GM23338 (cell line): ENCODE results near the gene KIFC1. TPM values are rescaled to one million over a fixed set of nuclear protein-coding genes. Genes with fewer than 3 reads are reported as not detected.

Experiments
- ATAC-seq: fragments of 200-7000 bp; cut with Tn5 transposase; 3 replicates; pipeline ENCODE4 v1.9.1; 2020
- DNase-seq: peaks from one replicate; pipeline ENCODE4 v3.0.0-alpha.2; 2015; ENCODE audit warnings: low spot score
- H2AFZ ChIP-seq: fragments of 200-600 bp; sonication (generic); 2 replicates; pipeline ENCODE4 v1.8.0; 2016; ENCODE audit warnings: antibody characterized with exemption, mild to moderate bottlenecking, moderate library complexity
- H3F3A ChIP-seq: fragments of 200-600 bp; sonication (generic); replicated peaks from 2 replicates; pipeline ENCODE4 v1.8.0; 2017; ENCODE audit warnings: antibody characterized with exemption, mixed run types, low read depth
- H3K27ac ChIP-seq: fragments of 200-600 bp; sonication (generic); 2 replicates; pipeline ENCODE4 v1.6.1; 2016; ENCODE audit warnings: low read depth
- H3K27me3 ChIP-seq: fragments of 200-600 bp; sonication (generic); 2 replicates; pipeline ENCODE4 v1.8.0; 2016; ENCODE audit warnings: mild to moderate bottlenecking, mixed run types, moderate library complexity; ENCODE audit not compliant: insufficient read depth
- H3K36me3 ChIP-seq: fragments of 200-600 bp; sonication (generic); 2 replicates; pipeline ENCODE4 v1.8.0; 2016; ENCODE audit warnings: mild to moderate bottlenecking; ENCODE audit not compliant: insufficient read depth
- H3K4me1 ChIP-seq: fragments of 200-600 bp; sonication (generic); 2 replicates; pipeline ENCODE4 v1.8.0; 2016; ENCODE audit warnings: mild to moderate bottlenecking, moderate library complexity; ENCODE audit not compliant: insufficient read depth
- H3K4me2 ChIP-seq: fragments of 200-600 bp; sonication (generic); 2 replicates; pipeline ENCODE4 v1.7.1; 2017; ENCODE audit warnings: mixed run types
- H3K4me3 ChIP-seq: fragments of 200-600 bp; sonication (generic); 2 replicates; pipeline ENCODE4 v1.6.1; 2016; ENCODE audit warnings: mixed run types
- H3K79me2 ChIP-seq: fragments of 200-600 bp; sonication (generic); replicated peaks from 2 replicates; pipeline ENCODE4 v1.8.0; 2017; ENCODE audit warnings: mild to moderate bottlenecking; ENCODE audit not compliant: insufficient read depth
- H3K9me2 ChIP-seq: fragments of 200-600 bp; sonication (generic); 2 replicates; pipeline ENCODE4 v1.8.0; 2017; ENCODE audit not compliant: insufficient read depth
- H4K20me1 ChIP-seq: fragments of 200-600 bp; sonication (generic); replicated peaks from 2 replicates; pipeline ENCODE4 v1.8.0; 2017; ENCODE audit warnings: mild to moderate bottlenecking; ENCODE audit not compliant: insufficient read depth
- H3K27ac Mint-ChIP-seq: 2 replicates; pipeline ENCODE4 v1.8.0; 2020; ENCODE audit warnings: inconsistent platforms, mild to moderate bottlenecking, moderate library complexity, mixed read lengths
- H3K27me3 Mint-ChIP-seq: 3 replicates; pipeline ENCODE4 v1.8.0; 2022; ENCODE audit warnings: low read depth, mild to moderate bottlenecking, moderate library complexity, mixed read lengths, inconsistent platforms; ENCODE audit not compliant: insufficient read depth, poor library complexity
- H3K36me3 Mint-ChIP-seq: 3 replicates; pipeline ENCODE4 v1.8.0; 2021; ENCODE audit warnings: low read depth, mild to moderate bottlenecking, inconsistent platforms, moderate library complexity, mixed read lengths
- H3K4me1 Mint-ChIP-seq: 3 replicates; pipeline ENCODE4 v1.8.0; 2020; ENCODE audit warnings: mild to moderate bottlenecking, inconsistent platforms, mixed read lengths
- H3K4me3 Mint-ChIP-seq: 3 replicates; pipeline ENCODE4 v1.8.0; 2021; ENCODE audit warnings: moderate library complexity, mild to moderate bottlenecking, inconsistent platforms, mixed read lengths
- H3K9me3 Mint-ChIP-seq: 3 replicates; pipeline ENCODE4 v1.8.0; 2020; ENCODE audit warnings: moderate library complexity, mild to moderate bottlenecking, inconsistent platforms, mixed read lengths
- CREB1 ChIP-seq: fragments of 250-450 bp; sonication (Bioruptor Pico); IDR thresholded peaks from 2 replicates; pipeline ENCODE4 v1.5.0; 2020; ENCODE audit warnings: low read depth, mild to moderate bottlenecking, moderate library complexity
- CTCF ChIP-seq, 2 experiments: fragments of 200-600 bp in 1 of 2; sonication (generic) in 1 of 2; conservative IDR thresholded peaks; 2 replicates each; pipeline versions ENCODE4 v1.5.1 to v1.6.1; 2016 to 2017; ENCODE audit warnings: antibody characterized with exemption in 2 of 2, low read depth in 2 of 2, mild to moderate bottlenecking in 2 of 2, moderate library complexity in 1 of 2
- ETS1 ChIP-seq: IDR thresholded peaks from 2 replicates; pipeline ENCODE4 v1.6.1; 2016; ENCODE audit warnings: antibody characterized with exemption
- EZH2 ChIP-seq: fragments of 200-600 bp; sonication (generic); IDR thresholded peaks from one replicate; pipeline ENCODE4 v1.8.0; 2017; ENCODE audit warnings: antibody characterized with exemption, mild to moderate bottlenecking, low read depth; ENCODE audit not compliant: unreplicated experiment
- EZH2phosphoT487 ChIP-seq: fragments of 200-600 bp; sonication (generic); IDR thresholded peaks from one replicate; pipeline ENCODE4 v1.8.1; 2018; ENCODE audit warnings: antibody characterized with exemption; ENCODE audit not compliant: unreplicated experiment
- JUNB ChIP-seq: IDR thresholded peaks from one replicate; pipeline ENCODE4 v1.6.1; 2016; ENCODE audit warnings: antibody characterized with exemption; ENCODE audit not compliant: unreplicated experiment
- NANOG ChIP-seq: IDR thresholded peaks from 2 replicates; pipeline ENCODE4 v1.6.1; 2016; ENCODE audit warnings: antibody characterized with exemption, borderline replicate concordance
- POLR2AphosphoS5 ChIP-seq: IDR thresholded peaks from 2 replicates; pipeline ENCODE4 v1.6.1; 2016; ENCODE audit warnings: antibody characterized with exemption, low read depth
- ZNF114 ChIP-seq: fragments of 250-450 bp; sonication (Bioruptor Pico); IDR thresholded peaks from 2 replicates; pipeline ENCODE4 v1.5.0; 2020; ENCODE audit warnings: mild to moderate bottlenecking, moderate library complexity
- ZNF331 ChIP-seq: fragments of 250-450 bp; sonication (Bioruptor Pico); IDR thresholded peaks from 2 replicates; pipeline ENCODE4 v1.5.0; 2020; ENCODE audit warnings: low read depth, mild to moderate bottlenecking, moderate library complexity
- polyA plus RNA-seq: library from polyadenylated mRNA; unstranded; fragments of >200 nt; fragmentation: Nextera tagmentation; extraction: Ambion mirVana; gene quantifications from 2 replicates; pipeline ENCODE4 v1.2.1, GENCODE V29; 2016
- total RNA-seq: library from RNA; depleted of rRNA; stranded (reverse); fragments of >200 nt; shearing (Covaris generic); gene quantifications from 2 replicates; pipeline ENCODE4 v1.2.3, GENCODE V29; 2014
- TF ChIP-seq, protein P1 (sequence below): IDR thresholded peaks from one replicate; pipeline ENCODE4 v1.6.1; 2018; ENCODE audit warnings: antibody characterized with exemption; ENCODE audit not compliant: unreplicated experiment

The KIFC1 gene
- total and polyA plus RNA-seq, 2 experiments from 2014 or later, result 10.3 to 61.7 TPM

DNA sequence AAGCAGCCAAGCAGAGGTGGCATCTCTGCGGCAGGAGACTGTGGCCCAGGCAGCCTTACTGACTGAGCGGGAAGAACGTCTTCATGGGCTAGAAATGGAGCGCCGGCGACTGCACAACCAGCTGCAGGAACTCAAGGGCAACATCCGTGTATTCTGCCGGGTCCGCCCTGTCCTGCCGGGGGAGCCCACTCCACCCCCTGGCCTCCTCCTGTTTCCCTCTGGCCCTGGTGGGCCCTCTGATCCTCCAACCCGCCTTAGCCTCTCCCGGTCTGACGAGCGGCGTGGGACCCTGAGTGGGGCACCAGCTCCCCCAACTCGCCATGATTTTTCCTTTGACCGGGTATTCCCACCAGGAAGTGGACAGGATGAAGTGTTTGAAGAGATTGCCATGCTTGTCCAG lies 13.3 kb downstream of the KIFC1 start:
- Histone ChIP-seq H3K27ac (no peak overlapping the region), H3K9me2 (no peaks in the 10 kb centered on the region), H4K20me1 (peaks cover 4% of the 10 kb centered on the region; the same call in 1 of the 2 replicates), H3K4me1 (peaks cover 5% of the 10 kb centered on the region; the same call in 1 of the 2 replicates), H3K4me3 (no peak overlapping the region), H3K36me3 (peaks cover 52% of the 10 kb centered on the region), H3K4me2 (no peak overlapping the region), H3F3A (peaks cover 11% of the 10 kb centered on the region), H3K27me3 (no peaks in the 10 kb centered on the region), H2AFZ (no peak overlapping the region), H3K79me2 (0 out of 2 replicates have a peak, but pooled peaks cover 4% of the 10 kb centered on the region)
- Mint-ChIP-seq H3K27ac (no peak overlapping the region), H3K4me1 (peaks cover 12% of the 10 kb centered on the region), H3K36me3 (peaks cover 75% of the 10 kb centered on the region), H3K27me3 (peaks cover 5% of the 10 kb centered on the region), H3K4me3 (no peak overlapping the region), H3K9me3 (no peaks in the 10 kb centered on the region)
- DNase-seq (no peak), ATAC-seq (no peak)
- TF ChIP-seq CTCF (conservative IDR thresholded peaks at IDR 0.05; ENCODE audit: low read depth in 2 of 2) (no peak), ZNF114 (no peak), JUNB (no peak), EZH2 (no peak), EZH2phosphoT487 (no peak), NANOG (no peak)

DNA sequence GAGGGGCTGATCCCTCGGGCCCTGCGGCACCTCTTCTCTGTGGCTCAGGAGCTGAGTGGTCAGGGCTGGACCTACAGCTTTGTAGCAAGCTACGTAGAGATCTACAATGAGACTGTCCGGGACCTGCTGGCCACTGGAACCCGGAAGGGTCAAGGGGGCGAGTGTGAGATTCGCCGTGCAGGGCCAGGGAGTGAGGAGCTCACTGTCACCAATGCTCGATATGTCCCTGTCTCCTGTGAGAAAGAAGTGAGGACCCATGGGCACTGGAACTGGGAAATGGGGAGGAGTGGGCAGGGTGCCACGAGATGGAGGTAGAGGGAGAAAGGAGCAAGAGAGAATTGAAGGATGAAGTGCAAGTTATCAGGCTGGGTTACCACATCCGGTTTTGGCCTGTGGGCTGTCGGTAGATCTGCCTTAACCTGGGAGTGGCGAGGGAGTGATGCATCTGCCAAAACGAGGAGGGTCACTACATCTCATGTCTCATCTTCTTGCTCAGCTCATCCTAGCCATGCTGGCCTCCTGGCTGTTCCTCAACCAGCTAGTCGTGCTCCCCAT lies 13.8 kb downstream of the KIFC1 start:
- Histone ChIP-seq H3K79me2 (0 out of 2 replicates have a peak, but pooled peaks cover 4% of the 10 kb centered on the region), H3K36me3 (peaks cover 52% of the 10 kb centered on the region), H3F3A (peaks cover 11% of the 10 kb centered on the region), H3K4me1 (peaks cover 5% of the 10 kb centered on the region; the same call in 1 of the 2 replicates), H3K4me2 (no peak overlapping the region), H3K4me3 (no peak overlapping the region), H4K20me1 (peaks cover 4% of the 10 kb centered on the region; the same call in 1 of the 2 replicates), H3K27me3 (no peaks in the 10 kb centered on the region), H2AFZ (no peak overlapping the region), H3K9me2 (no peaks in the 10 kb centered on the region), H3K27ac (no peak overlapping the region)
- Mint-ChIP-seq H3K27me3 (peaks cover 7% of the 10 kb centered on the region), H3K27ac (no peak overlapping the region), H3K4me3 (no peak overlapping the region), H3K9me3 (no peaks in the 10 kb centered on the region), H3K4me1 (peaks cover 13% of the 10 kb centered on the region), H3K36me3 (peaks cover 69% of the 10 kb centered on the region)
- ATAC-seq (no peak), DNase-seq (no peak)
- TF ChIP-seq, protein P1, sequence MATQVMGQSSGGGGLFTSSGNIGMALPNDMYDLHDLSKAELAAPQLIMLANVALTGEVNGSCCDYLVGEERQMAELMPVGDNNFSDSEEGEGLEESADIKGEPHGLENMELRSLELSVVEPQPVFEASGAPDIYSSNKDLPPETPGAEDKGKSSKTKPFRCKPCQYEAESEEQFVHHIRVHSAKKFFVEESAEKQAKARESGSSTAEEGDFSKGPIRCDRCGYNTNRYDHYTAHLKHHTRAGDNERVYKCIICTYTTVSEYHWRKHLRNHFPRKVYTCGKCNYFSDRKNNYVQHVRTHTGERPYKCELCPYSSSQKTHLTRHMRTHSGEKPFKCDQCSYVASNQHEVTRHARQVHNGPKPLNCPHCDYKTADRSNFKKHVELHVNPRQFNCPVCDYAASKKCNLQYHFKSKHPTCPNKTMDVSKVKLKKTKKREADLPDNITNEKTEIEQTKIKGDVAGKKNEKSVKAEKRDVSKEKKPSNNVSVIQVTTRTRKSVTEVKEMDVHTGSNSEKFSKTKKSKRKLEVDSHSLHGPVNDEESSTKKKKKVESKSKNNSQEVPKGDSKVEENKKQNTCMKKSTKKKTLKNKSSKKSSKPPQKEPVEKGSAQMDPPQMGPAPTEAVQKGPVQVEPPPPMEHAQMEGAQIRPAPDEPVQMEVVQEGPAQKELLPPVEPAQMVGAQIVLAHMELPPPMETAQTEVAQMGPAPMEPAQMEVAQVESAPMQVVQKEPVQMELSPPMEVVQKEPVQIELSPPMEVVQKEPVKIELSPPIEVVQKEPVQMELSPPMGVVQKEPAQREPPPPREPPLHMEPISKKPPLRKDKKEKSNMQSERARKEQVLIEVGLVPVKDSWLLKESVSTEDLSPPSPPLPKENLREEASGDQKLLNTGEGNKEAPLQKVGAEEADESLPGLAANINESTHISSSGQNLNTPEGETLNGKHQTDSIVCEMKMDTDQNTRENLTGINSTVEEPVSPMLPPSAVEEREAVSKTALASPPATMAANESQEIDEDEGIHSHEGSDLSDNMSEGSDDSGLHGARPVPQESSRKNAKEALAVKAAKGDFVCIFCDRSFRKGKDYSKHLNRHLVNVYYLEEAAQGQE, result no peak
- no peak for TF ChIP-seq CREB1 (CRISPR knock-in tag)
- no peak for TF ChIP-seq POLR2AphosphoS5
- TF ChIP-seq NANOG, result no peak
- TF ChIP-seq EZH2phosphoT487, result no peak
- no peak for TF ChIP-seq ZNF331 (CRISPR knock-in tag)
- no peak for TF ChIP-seq ETS1
